ENCODE data around the gene KDM8. TPM values are rescaled to one million over a fixed set of nuclear protein-coding genes. Genes with fewer than 3 reads are reported as not detected.

KDM8 gene
- total and polyA plus RNA-seq, 9 of the 15 experiments (the other 6 are each of a cell fraction or from before 2014, with no cell fraction given) = 0.61 to 9.1 (median 5.4) TPM

DNA sequence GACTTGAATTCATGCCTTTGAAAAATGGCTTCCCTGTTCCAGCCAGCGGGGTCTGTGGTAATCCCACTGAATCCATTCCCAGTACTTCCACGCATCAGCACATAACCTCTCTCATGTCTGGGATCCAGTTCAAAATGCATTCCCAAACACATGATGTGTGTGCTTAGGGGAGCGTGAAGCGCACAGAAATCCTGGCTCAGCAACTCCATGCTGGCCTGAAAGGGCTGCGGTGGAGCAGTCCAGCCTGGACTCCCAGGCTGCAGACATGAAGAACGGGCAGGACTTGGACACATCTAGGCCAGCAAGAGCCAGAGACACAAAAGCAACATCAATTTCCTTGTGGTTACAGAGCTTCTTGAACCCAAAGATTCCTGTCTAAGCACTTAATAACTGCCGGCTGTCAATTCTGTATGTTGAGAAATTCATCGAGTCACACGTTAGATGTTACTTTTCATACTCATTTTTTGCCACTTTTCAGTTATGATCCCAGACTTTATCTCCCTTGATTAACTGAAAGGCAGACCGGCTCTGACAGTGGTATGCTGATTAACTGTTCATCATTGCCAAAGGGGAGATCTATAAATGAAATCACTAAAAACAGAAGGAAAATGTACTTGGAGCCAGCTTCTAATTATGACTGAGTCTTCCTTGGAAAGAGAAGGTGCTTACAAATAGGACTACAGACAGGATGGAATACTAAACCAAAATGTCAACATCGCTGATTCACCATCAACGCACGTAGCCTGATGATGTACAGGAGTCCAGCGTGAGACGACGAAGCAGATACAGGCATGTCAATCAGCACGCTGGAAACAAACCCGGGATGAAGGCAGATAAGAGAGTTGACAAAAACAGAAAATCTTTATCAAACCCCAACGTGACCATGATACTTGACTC, 42.2 kb downstream of the KDM8 start (continued):
- TF ChIP-seq CUX1 (CRISPR knock-in tag; IDR thresholded peaks at IDR 0.05) (no peak), WHSC1 (IDR thresholded peaks at IDR 0.05; ENCODE audit: low read length) (no peak), HNRNPLL (IDR thresholded peaks at IDR 0.05; ENCODE audit: low read depth, low read length, poor library complexity, severe bottlenecking) (no peak), PRMT5 (CRISPR knock-in tag; IDR thresholded peaks at IDR 0.05) (no peak), ZNF609 (CRISPR knock-in tag; IDR thresholded peaks at IDR 0.05; ENCODE audit: borderline replicate concordance) (no peak), TBP (optimal IDR thresholded peaks at IDR 0.05; ENCODE audit: low read depth, low read length) (no peak), HNRNPL (IDR thresholded peaks at IDR 0.05; ENCODE audit: low read depth, low read length) (no peak), HBP1 (CRISPR knock-in tag; IDR thresholded peaks at IDR 0.05) (no peak), CHD4 (IDR thresholded peaks at IDR 0.05; ENCODE audit: insufficient read depth, insufficient replicate concordance, low read depth, low read length, poor library complexity, severe bottlenecking) (no peak), RBM22 (IDR thresholded peaks at IDR 0.05; ENCODE audit: low read depth, low read length, poor library complexity, severe bottlenecking) (no peak), HNRNPK (IDR thresholded peaks at IDR 0.05; ENCODE audit: low read depth, low read length, poor library complexity, severe bottlenecking) (no peak)
- TF ChIP-seq, protein P1, sequence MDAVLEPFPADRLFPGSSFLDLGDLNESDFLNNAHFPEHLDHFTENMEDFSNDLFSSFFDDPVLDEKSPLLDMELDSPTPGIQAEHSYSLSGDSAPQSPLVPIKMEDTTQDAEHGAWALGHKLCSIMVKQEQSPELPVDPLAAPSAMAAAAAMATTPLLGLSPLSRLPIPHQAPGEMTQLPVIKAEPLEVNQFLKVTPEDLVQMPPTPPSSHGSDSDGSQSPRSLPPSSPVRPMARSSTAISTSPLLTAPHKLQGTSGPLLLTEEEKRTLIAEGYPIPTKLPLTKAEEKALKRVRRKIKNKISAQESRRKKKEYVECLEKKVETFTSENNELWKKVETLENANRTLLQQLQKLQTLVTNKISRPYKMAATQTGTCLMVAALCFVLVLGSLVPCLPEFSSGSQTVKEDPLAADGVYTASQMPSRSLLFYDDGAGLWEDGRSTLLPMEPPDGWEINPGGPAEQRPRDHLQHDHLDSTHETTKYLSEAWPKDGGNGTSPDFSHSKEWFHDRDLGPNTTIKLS (IDR thresholded peaks at IDR 0.05; ENCODE audit: borderline replicate concordance, low read depth) = no peak

Measured in K562 (cell line).